ENCODE measurements around the gene PTBP2. TPM values are rescaled to one million over a fixed set of nuclear protein-coding genes. Genes with fewer than 3 reads are reported as not detected.

Gene PTBP2
- total RNA-seq, 1 experiment from 2014 or later = 13.2 TPM

GRCh38 chr1:96722958-96723357 is 1.4 kb downstream of the PTBP2 start:
- TF ChIP-seq CTCF (IDR thresholded peaks at IDR 0.05 in 2 of 3, conservative IDR thresholded peaks at IDR 0.05 in 1 of 3; ENCODE audit: borderline replicate concordance in 1 of 3, insufficient read depth in 1 of 3, low read depth in 2 of 3, low read length in 2 of 3) = no peak
- TF ChIP-seq MAX (IDR thresholded peaks at IDR 0.05) = 0 out of 2 replicates have a peak, but pooled peaks have one; percentile 15
- Histone ChIP-seq H2AFZ (ENCODE audit: low read depth, low read length, poor library complexity, severe bottlenecking) (no peak overlapping the region), H3K4me2 (ENCODE audit: low read length) (peak overlapping the region; percentile 76), H3K9ac (ENCODE audit: low read length) (peak overlapping the region; percentile 98), H3K36me3 (ENCODE audit: control insufficient read depth in 1 of 2, insufficient read depth in 2 of 2, low read length in 2 of 2) (0 out of 4 replicates have a peak, but pooled peaks cover 3% of the 10 kb centered on the region in 2 experiments), H3K9me3 (ENCODE audit: control insufficient read depth in 1 of 2, insufficient read depth in 1 of 2, low read depth in 1 of 2, low read length in 2 of 2) (no peaks in the 10 kb centered on the region), H3K27me3 (ENCODE audit: insufficient read depth, low read length) (no peaks in the 10 kb centered on the region), H3K27ac (ENCODE audit: low read depth, low read length) (no peak overlapping the region), H3K4me1 (ENCODE audit: control insufficient read depth in 1 of 2, insufficient read depth in 2 of 2, low read length in 2 of 2) (peaks cover 0 to 19% of the 10 kb centered on the region in 2 experiments; a peak in 3 of 4 replicates), H3K79me2 (ENCODE audit: insufficient read depth, low read length) (peaks cover 63% of the 10 kb centered on the region), H4K20me1 (ENCODE audit: insufficient read depth) (no peaks in the 10 kb centered on the region), H3K4me3 (replicated peaks in 1 of 2; ENCODE audit: low read depth in 1 of 2, low read length in 2 of 2) (peak overlapping the region; percentile 62 to 99), H3K9me2 (ENCODE audit: insufficient read depth) (no peaks in the 10 kb centered on the region)
- DNase-seq (ENCODE audit: low read depth, low spot score) (no peak), ATAC-seq (no peak)
- intact Hi-C loops (cut with micrococcal nuclease) = no loop called here
- POLR2A ChIA-PET = interaction anchor here (0.7 to 1.1 kb wide), 2 partner anchors 413 to 651 kb away, joined by 4 read pairs; no protein-coding TSS in a partner anchor
- RAD21 ChIA-PET (ENCODE audit: low non-redundant PET in 1 of 2, low total read pairs in 2 of 2, uncharacterized antibody in 2 of 2, unreplicated experiment in 2 of 2) = no interaction called here
- no TSS peak for BruUV-seq (replicated peaks)
- CTCF ChIA-PET = no interaction called here

- peak overlapping the region; percentile 98; the same call in 1 of the 2 replicates for H3K9ac ChIP-seq (ENCODE audit: low read length)
- RAD21 ChIA-PET (ENCODE audit: low non-redundant PET in 1 of 2, low total read pairs in 2 of 2, uncharacterized antibody in 2 of 2, unreplicated experiment in 2 of 2) = no interaction called here
- H3K36me3 ChIP-seq (ENCODE audit: control insufficient read depth in 1 of 2, insufficient read depth in 2 of 2, low read length in 2 of 2) = 0 out of 4 replicates have a peak, but pooled peaks cover 3% of the 10 kb centered on the region in 2 experiments
- H2AFZ ChIP-seq (ENCODE audit: low read depth, low read length, poor library complexity, severe bottlenecking) = no peak overlapping the region
- H3K4me3 ChIP-seq (replicated peaks in 1 of 2; ENCODE audit: low read depth in 1 of 2, low read length in 2 of 2) = peak overlapping the region in 1 of 2 experiments; percentile 99; a peak in 1 of 4 replicates
- intact Hi-C loops (cut with micrococcal nuclease) = no loop called here
- peaks cover 67% of the 10 kb centered on the region for H3K79me2 ChIP-seq (ENCODE audit: insufficient read depth, low read length)
- H3K4me2 ChIP-seq (ENCODE audit: low read length) = peak overlapping the region; percentile 76
- no peaks in the 10 kb centered on the region for H3K9me3 ChIP-seq (ENCODE audit: control insufficient read depth in 1 of 2, insufficient read depth in 1 of 2, low read depth in 1 of 2, low read length in 2 of 2)
- CTCF ChIA-PET = no interaction called here
- H3K9me2 ChIP-seq (ENCODE audit: insufficient read depth) = no peaks in the 10 kb centered on the region
- ATAC-seq = no peak
- H4K20me1 ChIP-seq (ENCODE audit: insufficient read depth) = no peaks in the 10 kb centered on the region
- no peak overlapping the region for H3K27ac ChIP-seq (ENCODE audit: low read depth, low read length)
- no TSS peak for BruUV-seq (replicated peaks)
- DNase-seq (ENCODE audit: low read depth, low spot score) = no peak
- POLR2A ChIA-PET = no interaction called here
- H3K27me3 ChIP-seq (ENCODE audit: insufficient read depth, low read length) = no peaks in the 10 kb centered on the region
- H3K4me1 ChIP-seq (ENCODE audit: control insufficient read depth in 1 of 2, insufficient read depth in 2 of 2, low read length in 2 of 2) = peaks cover 0 to 19% of the 10 kb centered on the region in 2 experiments; a peak in 3 of 4 replicates
- no peak for TF ChIP-seq MAX (IDR thresholded peaks at IDR 0.05)
- no peak for TF ChIP-seq POLR2A (IDR thresholded peaks at IDR 0.05; ENCODE audit: borderline replicate concordance, extremely low read depth, insufficient read depth, insufficient read length)
- TF ChIP-seq CTCF (IDR thresholded peaks at IDR 0.05 in 2 of 3, conservative IDR thresholded peaks at IDR 0.05 in 1 of 3; ENCODE audit: borderline replicate concordance in 1 of 3, insufficient read depth in 1 of 3, low read depth in 2 of 3, low read length in 2 of 3) = no peak
- no peak for TF ChIP-seq EZH2 (IDR thresholded peaks at IDR 0.05)
- TF ChIP-seq EGR1 (IDR thresholded peaks at IDR 0.05; ENCODE audit: low read depth) = no peak
- TF ChIP-seq TCF7L2 (IDR thresholded peaks at IDR 0.05; ENCODE audit: borderline replicate concordance, extremely low read depth, insufficient read depth, insufficient read length) = no peak
- TF ChIP-seq POLR2AphosphoS5 (IDR thresholded peaks at IDR 0.05; ENCODE audit: low read depth, low read length) = no peak
- TF ChIP-seq ZFX (IDR thresholded peaks at IDR 0.05) = no peak
- TF ChIP-seq CEBPB (IDR thresholded peaks at IDR 0.05; ENCODE audit: low read depth) = no peak
- TF ChIP-seq RAD21 (IDR thresholded peaks at IDR 0.05; ENCODE audit: low read depth) = no peak
- TF ChIP-seq EZH2phosphoT487 (IDR thresholded peaks at IDR 0.05; ENCODE audit: borderline replicate concordance) = no peak
- TF ChIP-seq ELF1 (IDR thresholded peaks at IDR 0.05; ENCODE audit: borderline replicate concordance, low read depth) = no peak
Measured at GRCh38 chr1:96723377-96723776, 1.8 kb downstream of the PTBP2 start.

All from HCT116 (cell line).